ENCODE results near the gene UXS1.

The UXS1 gene

DNA sequence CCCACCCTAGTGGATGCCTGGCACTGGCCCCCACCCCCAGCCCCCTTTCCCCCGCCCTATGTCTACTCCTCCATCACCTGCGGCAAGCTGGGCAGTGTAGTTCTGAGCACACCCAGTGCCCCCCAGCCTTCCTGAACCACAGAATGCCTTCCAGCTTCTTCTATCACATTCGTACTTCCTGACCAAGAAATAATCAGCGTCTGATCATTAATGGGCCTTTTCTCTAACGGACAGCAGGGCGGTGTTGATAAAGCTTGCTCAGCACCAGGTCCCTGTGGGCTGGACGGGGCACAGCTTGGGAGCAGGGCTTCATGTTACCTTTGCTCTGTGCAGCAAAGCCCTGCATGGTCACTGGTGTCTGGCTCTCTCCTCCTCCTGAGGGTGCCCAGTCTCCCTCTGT is 15.4 kb downstream of the UXS1 start:
- H3K9me3 ChIP-seq (ENCODE audit: control insufficient read depth in 1 of 2, low read length in 2 of 2): no peaks in the 10 kb centered on the region
- peaks cover 3 to 4% of the 10 kb centered on the region in 2 donors for H3K4me1 ChIP-seq (ENCODE audit: control insufficient read depth in 1 of 2, insufficient read depth in 2 of 2, low read length in 2 of 2)
- H3K27me3 ChIP-seq (ENCODE audit: control insufficient read depth in 1 of 2, insufficient read depth in 2 of 2, low read length in 2 of 2): no peaks in the 10 kb centered on the region
- no peak overlapping the region for H3K4me3 ChIP-seq (ENCODE audit: low read depth in 1 of 2, low read length in 2 of 2)
- H3K36me3 ChIP-seq (ENCODE audit: control insufficient read depth in 1 of 2, insufficient read depth in 2 of 2, low read length in 2 of 2): no peaks in the 10 kb centered on the region
- H3K9ac ChIP-seq (ENCODE audit: low read depth in 1 of 2, low read length in 2 of 2): no peak overlapping the region
- H3K27ac ChIP-seq (ENCODE audit: low read depth, low read length): no peak overlapping the region

DNA sequence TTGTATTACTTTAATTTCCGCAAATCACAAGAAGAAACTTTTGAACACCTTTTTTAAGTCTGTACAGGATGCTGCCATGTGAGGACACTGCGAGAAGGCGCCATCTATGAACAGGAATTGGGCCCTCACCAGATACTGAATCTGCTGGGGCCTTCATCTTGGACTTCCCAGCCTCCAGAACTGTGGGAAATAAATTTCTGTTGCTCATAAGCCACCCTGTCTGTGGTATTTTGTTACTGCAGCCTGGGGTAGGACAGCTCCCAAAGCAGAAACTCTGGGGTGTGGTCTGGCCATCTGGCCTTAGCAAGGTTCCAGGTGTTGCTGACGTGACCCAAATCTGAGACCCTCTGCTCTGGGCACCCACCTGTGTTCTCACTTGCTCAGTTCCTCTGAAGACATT is 16.5 kb downstream of the UXS1 start:
- Histone ChIP-seq H3K4me1 (ENCODE audit: control insufficient read depth in 1 of 2, insufficient read depth in 2 of 2, low read length in 2 of 2) (peaks cover 3 to 4% of the 10 kb centered on the region in 2 donors), H3K9ac (ENCODE audit: low read depth in 1 of 2, low read length in 2 of 2) (no peak overlapping the region), H3K9me3 (ENCODE audit: control insufficient read depth in 1 of 2, low read length in 2 of 2) (no peaks in the 10 kb centered on the region), H3K27ac (ENCODE audit: low read depth, low read length) (no peak overlapping the region), H3K4me3 (ENCODE audit: low read depth in 1 of 2, low read length in 2 of 2) (no peak overlapping the region), H3K27me3 (ENCODE audit: control insufficient read depth in 1 of 2, insufficient read depth in 2 of 2, low read length in 2 of 2) (no peaks in the 10 kb centered on the region), H3K36me3 (ENCODE audit: control insufficient read depth in 1 of 2, insufficient read depth in 2 of 2, low read length in 2 of 2) (no peaks in the 10 kb centered on the region)

DNA sequence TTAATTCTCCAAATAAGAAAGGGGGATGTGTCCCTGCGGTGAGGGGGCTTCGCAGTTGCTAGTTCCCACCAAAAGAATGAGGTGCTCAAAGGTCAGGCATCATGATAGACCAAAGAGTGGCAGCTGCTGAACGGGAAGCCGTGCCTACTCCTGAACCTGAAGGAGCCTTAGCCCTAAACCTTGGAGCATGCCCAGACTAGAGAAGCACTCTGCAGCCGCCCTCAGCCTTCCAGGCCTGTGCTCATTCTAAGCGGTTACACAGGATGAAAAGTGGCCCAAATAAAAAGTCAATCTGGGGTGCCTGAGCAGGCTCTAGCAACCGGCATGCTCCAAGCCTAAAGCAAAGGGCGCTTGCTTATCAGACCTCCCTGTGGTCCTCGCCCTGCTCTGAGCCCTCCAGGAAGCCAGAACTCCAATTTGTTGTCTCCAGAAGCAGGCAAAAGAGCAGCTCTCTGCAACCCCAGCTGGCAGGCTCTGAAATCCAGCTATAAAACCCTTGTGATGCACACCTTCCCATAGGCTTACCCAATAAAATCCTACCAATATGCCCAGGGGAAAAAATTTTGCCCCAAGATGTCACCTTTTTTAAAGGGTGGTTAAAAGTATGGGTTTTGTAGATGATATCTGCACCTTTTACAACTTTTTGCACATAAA is 17.5 kb downstream of the UXS1 start:
- no peak overlapping the region for H3K9ac ChIP-seq (ENCODE audit: low read depth in 1 of 2, low read length in 2 of 2)
- H3K36me3 ChIP-seq (ENCODE audit: control insufficient read depth in 1 of 2, insufficient read depth in 2 of 2, low read length in 2 of 2): no peaks in the 10 kb centered on the region
- H3K4me3 ChIP-seq (ENCODE audit: low read depth in 1 of 2, low read length in 2 of 2): no peak overlapping the region
- peaks cover 3 to 4% of the 10 kb centered on the region in 2 donors for H3K4me1 ChIP-seq (ENCODE audit: control insufficient read depth in 1 of 2, insufficient read depth in 2 of 2, low read length in 2 of 2)
- no peaks in the 10 kb centered on the region for H3K9me3 ChIP-seq (ENCODE audit: control insufficient read depth in 1 of 2, low read length in 2 of 2)
- H3K27ac ChIP-seq (ENCODE audit: low read depth, low read length): no peak overlapping the region
- no peaks in the 10 kb centered on the region for H3K27me3 ChIP-seq (ENCODE audit: control insufficient read depth in 1 of 2, insufficient read depth in 2 of 2, low read length in 2 of 2)

DNA sequence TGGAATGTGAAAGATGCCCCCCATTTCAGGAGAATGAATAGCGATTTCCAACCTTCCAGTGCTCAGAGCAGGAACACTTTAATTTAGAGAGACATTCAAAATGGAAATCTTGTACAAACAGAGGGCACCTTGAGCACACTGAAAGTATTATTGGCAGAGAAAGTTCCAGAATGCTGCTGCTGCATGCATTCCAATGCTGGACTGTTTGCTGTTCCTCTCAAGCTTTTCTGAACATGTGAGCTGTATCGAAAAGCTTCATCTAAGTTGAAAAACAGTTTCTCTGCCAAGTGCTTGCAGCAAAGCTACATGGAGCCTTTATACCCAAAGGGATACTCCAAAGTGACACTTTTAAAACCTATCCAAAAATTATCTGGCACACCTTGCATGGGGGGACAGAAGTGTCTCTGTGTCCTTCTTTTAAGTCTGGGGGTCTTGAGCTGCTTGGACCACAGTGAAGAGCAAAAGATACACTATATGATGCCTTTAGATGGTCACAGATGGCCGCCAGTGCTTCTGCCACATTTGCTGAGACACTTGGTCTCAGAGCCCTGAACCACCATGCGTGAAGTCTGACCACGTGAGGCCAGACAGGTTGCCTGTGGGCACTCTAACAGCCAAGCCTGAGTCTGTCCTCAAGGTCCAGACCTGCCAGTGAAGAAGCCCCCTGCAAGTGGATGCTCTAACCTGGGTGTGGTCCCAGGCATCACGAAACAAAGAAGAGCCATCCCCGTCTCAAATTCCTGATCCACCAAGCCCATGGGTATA is 18.8 kb downstream of the UXS1 start:
- no peaks in the 10 kb centered on the region for H3K27me3 ChIP-seq (ENCODE audit: control insufficient read depth in 1 of 2, insufficient read depth in 2 of 2, low read length in 2 of 2)
- H3K9me3 ChIP-seq (ENCODE audit: control insufficient read depth in 1 of 2, low read length in 2 of 2): no peaks in the 10 kb centered on the region
- no peak overlapping the region for H3K9ac ChIP-seq (ENCODE audit: low read depth in 1 of 2, low read length in 2 of 2)
- H3K4me3 ChIP-seq (ENCODE audit: low read depth in 1 of 2, low read length in 2 of 2): no peak overlapping the region
- no peak overlapping the region for H3K27ac ChIP-seq (ENCODE audit: low read depth, low read length)
- H3K4me1 ChIP-seq (ENCODE audit: control insufficient read depth in 1 of 2, insufficient read depth in 2 of 2, low read length in 2 of 2): peaks cover 4 to 6% of the 10 kb centered on the region in 2 donors
- H3K36me3 ChIP-seq (ENCODE audit: control insufficient read depth in 1 of 2, insufficient read depth in 2 of 2, low read length in 2 of 2): no peaks in the 10 kb centered on the region

DNA sequence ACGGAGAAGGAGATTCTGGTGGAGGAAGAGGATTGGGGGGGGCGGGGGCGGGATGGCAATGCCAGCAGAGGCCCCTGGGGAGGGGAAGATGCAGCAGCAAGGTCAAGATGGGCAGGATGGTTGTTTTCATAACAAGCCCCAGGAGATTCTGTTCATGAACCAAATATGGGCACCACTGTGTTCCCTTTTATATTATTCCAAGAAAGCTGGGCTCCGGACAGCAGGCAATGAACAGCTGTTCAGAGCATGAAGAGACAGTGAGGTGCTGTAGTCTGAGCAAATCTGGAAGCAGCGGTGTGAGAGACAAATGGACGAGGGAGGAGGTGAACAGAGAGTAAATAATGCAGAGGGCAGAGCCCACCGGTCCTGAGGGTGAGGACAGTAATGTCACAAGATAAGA is 20.0 kb downstream of the UXS1 start:
- no peak overlapping the region for H3K9ac ChIP-seq (ENCODE audit: low read depth in 1 of 2, low read length in 2 of 2)
- H3K4me3 ChIP-seq (ENCODE audit: low read depth in 1 of 2, low read length in 2 of 2): no peak overlapping the region
- H3K36me3 ChIP-seq (ENCODE audit: control insufficient read depth in 1 of 2, insufficient read depth in 2 of 2, low read length in 2 of 2): no peaks in the 10 kb centered on the region
- H3K9me3 ChIP-seq (ENCODE audit: control insufficient read depth in 1 of 2, low read length in 2 of 2): no peaks in the 10 kb centered on the region
- peaks cover 4 to 6% of the 10 kb centered on the region in 2 donors for H3K4me1 ChIP-seq (ENCODE audit: control insufficient read depth in 1 of 2, insufficient read depth in 2 of 2, low read length in 2 of 2)
- no peak overlapping the region for H3K27ac ChIP-seq (ENCODE audit: low read depth, low read length)
- H3K27me3 ChIP-seq (ENCODE audit: control insufficient read depth in 1 of 2, insufficient read depth in 2 of 2, low read length in 2 of 2): no peaks in the 10 kb centered on the region

DNA sequence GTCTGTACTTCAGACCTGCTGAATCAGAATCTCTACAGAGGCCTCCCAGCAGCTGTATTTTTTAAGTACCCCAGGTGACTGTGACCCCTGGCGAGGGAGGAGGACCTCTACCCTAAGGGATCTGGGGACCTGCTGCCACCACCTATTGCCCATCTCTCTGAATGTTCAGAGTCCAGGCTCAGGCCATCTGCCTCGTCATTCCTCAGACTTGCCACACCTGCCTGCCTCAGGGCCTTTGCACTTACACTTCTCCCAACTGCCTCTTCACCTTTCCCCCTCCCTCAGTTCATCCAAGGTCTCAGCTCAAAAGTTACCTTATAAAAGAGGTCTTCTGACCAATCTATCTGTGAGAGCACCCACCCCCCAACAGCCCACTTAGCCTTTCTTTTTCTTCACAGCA is 21.5 kb downstream of the UXS1 start:
- Histone ChIP-seq H3K4me3 (ENCODE audit: low read depth in 1 of 2, low read length in 2 of 2) (no peak overlapping the region), H3K27ac (ENCODE audit: low read depth, low read length) (no peak overlapping the region), H3K9ac (ENCODE audit: low read depth in 1 of 2, low read length in 2 of 2) (no peak overlapping the region), H3K9me3 (ENCODE audit: control insufficient read depth in 1 of 2, low read length in 2 of 2) (no peaks in the 10 kb centered on the region), H3K4me1 (ENCODE audit: control insufficient read depth in 1 of 2, insufficient read depth in 2 of 2, low read length in 2 of 2) (peaks cover 4 to 6% of the 10 kb centered on the region in 2 donors), H3K36me3 (ENCODE audit: control insufficient read depth in 1 of 2, insufficient read depth in 2 of 2, low read length in 2 of 2) (no peaks in the 10 kb centered on the region), H3K27me3 (ENCODE audit: control insufficient read depth in 1 of 2, insufficient read depth in 2 of 2, low read length in 2 of 2) (no peaks in the 10 kb centered on the region)

DNA sequence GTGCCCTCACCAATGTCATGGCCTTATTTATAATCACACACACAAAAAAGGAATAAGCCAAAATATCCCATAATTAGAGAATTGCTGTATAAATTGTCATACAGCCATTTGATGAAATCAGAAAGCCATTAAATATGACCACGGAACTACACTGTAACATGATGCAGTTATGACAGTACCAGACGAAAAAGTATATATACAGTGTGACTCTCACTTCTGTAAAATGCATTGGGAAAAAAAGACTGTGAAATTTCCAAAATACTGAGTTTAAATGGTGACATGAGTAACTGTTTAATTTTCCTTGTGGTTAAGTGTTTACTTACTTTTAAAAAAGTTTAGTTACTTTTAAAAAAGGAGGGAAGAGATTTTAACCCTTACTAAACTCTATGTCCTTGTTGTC is 25.4 kb downstream of the UXS1 start:
- no peaks in the 10 kb centered on the region for H3K36me3 ChIP-seq (ENCODE audit: control insufficient read depth in 1 of 2, insufficient read depth in 2 of 2, low read length in 2 of 2)
- H3K27ac ChIP-seq (ENCODE audit: low read depth, low read length): no peak overlapping the region
- H3K27me3 ChIP-seq (ENCODE audit: control insufficient read depth in 1 of 2, insufficient read depth in 2 of 2, low read length in 2 of 2): no peaks in the 10 kb centered on the region
- no peak overlapping the region for H3K9ac ChIP-seq (ENCODE audit: low read depth in 1 of 2, low read length in 2 of 2)
- H3K9me3 ChIP-seq (ENCODE audit: control insufficient read depth in 1 of 2, low read length in 2 of 2): no peaks in the 10 kb centered on the region
- H3K4me3 ChIP-seq (ENCODE audit: low read depth in 1 of 2, low read length in 2 of 2): no peak overlapping the region
- peaks cover 0 to 3% of the 10 kb centered on the region in 2 donors for H3K4me1 ChIP-seq (ENCODE audit: control insufficient read depth in 1 of 2, insufficient read depth in 2 of 2, low read length in 2 of 2)

DNA sequence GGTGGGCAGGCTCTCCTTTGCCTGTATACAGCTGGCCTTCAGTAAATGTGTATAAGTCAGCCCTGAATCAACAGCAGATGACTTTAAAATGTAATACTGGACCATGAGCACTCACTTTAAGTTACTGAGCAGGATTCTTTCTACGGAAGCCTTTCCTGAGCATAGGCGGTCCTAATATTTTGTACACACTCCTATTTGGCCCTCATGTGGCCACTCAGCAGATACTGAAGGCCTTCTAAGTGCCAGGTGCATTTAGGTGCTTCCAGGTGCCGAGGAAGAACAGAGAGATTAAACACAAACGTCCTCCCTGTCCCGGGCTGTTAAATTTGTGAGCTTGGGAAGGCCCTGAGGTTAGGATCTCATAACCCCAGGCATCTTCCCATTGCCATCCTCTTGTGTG is 27.0 kb downstream of the UXS1 start:
- no peaks in the 10 kb centered on the region for H3K36me3 ChIP-seq (ENCODE audit: control insufficient read depth in 1 of 2, insufficient read depth in 2 of 2, low read length in 2 of 2)
- no peak overlapping the region for H3K9ac ChIP-seq (ENCODE audit: low read depth in 1 of 2, low read length in 2 of 2)
- no peaks in the 10 kb centered on the region for H3K9me3 ChIP-seq (ENCODE audit: control insufficient read depth in 1 of 2, low read length in 2 of 2)
- H3K27ac ChIP-seq (ENCODE audit: low read depth, low read length): no peak overlapping the region
- H3K4me3 ChIP-seq (ENCODE audit: low read depth in 1 of 2, low read length in 2 of 2): no peak overlapping the region
- peaks cover 0 to 3% of the 10 kb centered on the region in 2 donors for H3K4me1 ChIP-seq (ENCODE audit: control insufficient read depth in 1 of 2, insufficient read depth in 2 of 2, low read length in 2 of 2)
- no peaks in the 10 kb centered on the region for H3K27me3 ChIP-seq (ENCODE audit: control insufficient read depth in 1 of 2, insufficient read depth in 2 of 2, low read length in 2 of 2)

DNA sequence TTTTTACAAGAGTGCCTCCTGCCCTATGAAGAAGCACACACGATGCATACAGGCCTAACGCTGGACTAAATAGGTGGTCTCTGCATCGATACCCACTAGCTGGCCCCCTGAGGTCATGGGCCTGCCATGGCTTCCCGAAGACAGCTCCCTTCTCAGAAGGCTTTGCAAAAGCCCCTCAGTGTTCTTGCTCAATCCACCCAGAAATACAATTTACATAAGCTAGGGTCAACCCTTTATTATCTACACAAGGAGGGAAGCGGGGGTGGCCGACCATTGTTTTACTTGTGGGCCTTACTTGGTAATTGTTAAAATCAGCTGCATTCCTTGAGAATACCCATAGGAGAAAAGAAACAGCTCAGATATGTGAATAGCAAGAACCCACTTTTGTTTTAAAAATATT is 28.5 kb downstream of the UXS1 start:
- H3K36me3 ChIP-seq (ENCODE audit: control insufficient read depth in 1 of 2, insufficient read depth in 2 of 2, low read length in 2 of 2): no peaks in the 10 kb centered on the region
- no peak overlapping the region for H3K27ac ChIP-seq (ENCODE audit: low read depth, low read length)
- H3K9me3 ChIP-seq (ENCODE audit: control insufficient read depth in 1 of 2, low read length in 2 of 2): no peaks in the 10 kb centered on the region
- peaks cover 0 to 2% of the 10 kb centered on the region in 2 donors for H3K4me1 ChIP-seq (ENCODE audit: control insufficient read depth in 1 of 2, insufficient read depth in 2 of 2, low read length in 2 of 2)
- no peak overlapping the region for H3K9ac ChIP-seq (ENCODE audit: low read depth in 1 of 2, low read length in 2 of 2)
- no peaks in the 10 kb centered on the region for H3K27me3 ChIP-seq (ENCODE audit: control insufficient read depth in 1 of 2, insufficient read depth in 2 of 2, low read length in 2 of 2)
- no peak overlapping the region for H3K4me3 ChIP-seq (ENCODE audit: low read depth in 1 of 2, low read length in 2 of 2)

DNA sequence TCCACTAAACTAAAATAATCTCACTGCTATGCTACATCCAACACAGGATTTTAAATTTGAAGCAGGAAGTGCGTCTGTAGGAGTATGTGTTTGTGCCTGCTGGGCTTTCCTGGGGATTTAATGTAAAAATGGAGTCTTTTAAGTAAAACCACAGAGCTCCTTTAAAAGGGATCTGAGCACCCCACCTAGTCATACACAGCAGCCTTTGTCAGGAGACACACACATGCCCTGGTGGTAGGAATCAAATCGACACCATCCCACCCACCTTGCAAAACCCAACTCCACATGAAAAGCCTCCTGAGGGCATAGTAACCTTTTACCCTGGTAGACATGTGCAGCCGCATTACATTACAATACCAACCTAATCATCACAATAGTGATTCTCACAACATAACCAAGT is 29.1 kb downstream of the UXS1 start:
- H3K9me3 ChIP-seq (ENCODE audit: control insufficient read depth in 1 of 2, low read length in 2 of 2): no peaks in the 10 kb centered on the region
- no peaks in the 10 kb centered on the region for H3K4me1 ChIP-seq (ENCODE audit: control insufficient read depth in 1 of 2, insufficient read depth in 2 of 2, low read length in 2 of 2)
- peaks cover 0 to 3% of the 10 kb centered on the region in 2 donors for H3K36me3 ChIP-seq (ENCODE audit: control insufficient read depth in 1 of 2, insufficient read depth in 2 of 2, low read length in 2 of 2)
- no peak overlapping the region for H3K4me3 ChIP-seq (ENCODE audit: low read depth in 1 of 2, low read length in 2 of 2)
- no peak overlapping the region for H3K27ac ChIP-seq (ENCODE audit: low read depth, low read length)
- H3K27me3 ChIP-seq (ENCODE audit: control insufficient read depth in 1 of 2, insufficient read depth in 2 of 2, low read length in 2 of 2): no peaks in the 10 kb centered on the region
- H3K9ac ChIP-seq (ENCODE audit: low read depth in 1 of 2, low read length in 2 of 2): no peak overlapping the region

Data from duodenal mucosa (tissue), 2 donors.